HEK293T (cell line): ENCODE data around the gene KIF9.

Source experiments
- FOXA1 ChIP-seq: fragments of 450-650 bp; IDR thresholded peaks from 2 replicates; pipeline ENCODE4 v1.6.1; 2016; ENCODE audit warnings: mild to moderate bottlenecking
- FOXM1 ChIP-seq: fragments of 450-650 bp; IDR thresholded peaks from 2 replicates; pipeline ENCODE4 v1.6.1; 2017; ENCODE audit warnings: mild to moderate bottlenecking, borderline replicate concordance
- HDGF ChIP-seq: fragments of 450-650 bp; IDR thresholded peaks from 2 replicates; pipeline ENCODE4 v1.6.1; 2017; ENCODE audit warnings: antibody characterized with exemption, borderline replicate concordance
- NFRKB ChIP-seq: fragments of 450-650 bp; IDR thresholded peaks from 2 replicates; pipeline ENCODE4 v1.6.1; 2016; ENCODE audit warnings: mild to moderate bottlenecking, moderate library complexity
- SP1 ChIP-seq: fragments of 450-650 bp; IDR thresholded peaks from 2 replicates; pipeline ENCODE4 v1.6.1; 2017
- SUZ12 ChIP-seq: fragments of 450-650 bp; IDR thresholded peaks from 2 replicates; pipeline ENCODE4 v1.6.1; 2016; ENCODE audit warnings: mild to moderate bottlenecking
- TARDBP ChIP-seq: fragments of 450-650 bp; IDR thresholded peaks from 2 replicates; pipeline ENCODE4 v1.6.1; 2016
- TF ChIP-seq, protein P1 (sequence below): fragments of 450-650 bp; IDR thresholded peaks from 2 replicates; pipeline ENCODE4 v1.6.1; 2016

DNA sequence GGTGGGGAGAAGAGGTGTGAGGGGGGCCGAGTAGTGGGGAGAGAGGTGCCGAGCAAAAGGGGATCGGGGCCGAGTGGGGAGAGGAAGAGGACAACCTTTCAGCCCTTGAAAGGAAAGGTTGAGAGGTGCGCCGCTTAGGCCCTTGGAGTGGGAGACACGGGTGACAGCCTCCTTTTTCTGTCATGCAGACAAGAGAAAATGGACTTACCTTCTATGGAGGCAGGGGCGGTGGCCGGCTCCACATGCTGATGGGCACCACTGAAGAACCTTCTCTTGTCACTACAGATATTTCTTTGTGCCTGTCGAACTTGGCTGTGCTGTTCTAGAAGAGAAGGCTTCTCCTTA lies 566 bp upstream of the KIF9 start:
- TF ChIP-seq TARDBP = no peak
- no peak for TF ChIP-seq SUZ12
- no peak for TF ChIP-seq FOXM1
- TF ChIP-seq FOXA1 = no peak
- TF ChIP-seq NFRKB = no peak
- TF ChIP-seq, protein P1, sequence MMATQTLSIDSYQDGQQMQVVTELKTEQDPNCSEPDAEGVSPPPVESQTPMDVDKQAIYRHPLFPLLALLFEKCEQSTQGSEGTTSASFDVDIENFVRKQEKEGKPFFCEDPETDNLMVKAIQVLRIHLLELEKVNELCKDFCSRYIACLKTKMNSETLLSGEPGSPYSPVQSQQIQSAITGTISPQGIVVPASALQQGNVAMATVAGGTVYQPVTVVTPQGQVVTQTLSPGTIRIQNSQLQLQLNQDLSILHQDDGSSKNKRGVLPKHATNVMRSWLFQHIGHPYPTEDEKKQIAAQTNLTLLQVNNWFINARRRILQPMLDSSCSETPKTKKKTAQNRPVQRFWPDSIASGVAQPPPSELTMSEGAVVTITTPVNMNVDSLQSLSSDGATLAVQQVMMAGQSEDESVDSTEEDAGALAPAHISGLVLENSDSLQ = no peak
- no peak for TF ChIP-seq SP1
- TF ChIP-seq HDGF = no peak
